H7 (cell line): ENCODE data around the gene NT5C1A. TPM values are rescaled to one million over a fixed set of nuclear protein-coding genes. Genes with fewer than 3 reads are reported as not detected.

Source experiments
- DNase-seq: peaks from one replicate; pipeline ENCODE4 v3.0.0; 2012
- H3K27me3 ChIP-seq: 2 replicates; pipeline ENCODE4 v1.6.0; 2011; ENCODE audit warnings: mild to moderate bottlenecking, low read length; ENCODE audit not compliant: control insufficient read depth, insufficient read depth
- H3K36me3 ChIP-seq: replicated peaks from 2 replicates; pipeline ENCODE4 v1.5.1; 2011; ENCODE audit warnings: low read length; ENCODE audit not compliant: control insufficient read depth, insufficient read depth
- H3K4me3 ChIP-seq: 2 replicates; pipeline ENCODE4 v1.5.1; 2011; ENCODE audit warnings: low read depth, mild to moderate bottlenecking, control low read depth, low read length, moderate library complexity; ENCODE audit not compliant: insufficient read depth
- total RNA-seq: library from RNA; depleted of rRNA; stranded (reverse); fragments of >200 nt; shearing (Covaris generic); gene quantifications from 2 replicates; pipeline ENCODE4 v1.2.3, GENCODE V29; 2014

Gene NT5C1A
- total RNA-seq, 1 experiment from 2014 or later: not detected

- H3K36me3 ChIP-seq: no peaks in the 10 kb centered on the region
- peaks cover 93% of the 10 kb centered on the region for H3K27me3 ChIP-seq
- DNase-seq: no peak
- H3K4me3 ChIP-seq: no peak overlapping the region
Measured at GRCh38 chr1:39681294-39681693, 9.4 kb upstream of the NT5C1A start.

DNA sequence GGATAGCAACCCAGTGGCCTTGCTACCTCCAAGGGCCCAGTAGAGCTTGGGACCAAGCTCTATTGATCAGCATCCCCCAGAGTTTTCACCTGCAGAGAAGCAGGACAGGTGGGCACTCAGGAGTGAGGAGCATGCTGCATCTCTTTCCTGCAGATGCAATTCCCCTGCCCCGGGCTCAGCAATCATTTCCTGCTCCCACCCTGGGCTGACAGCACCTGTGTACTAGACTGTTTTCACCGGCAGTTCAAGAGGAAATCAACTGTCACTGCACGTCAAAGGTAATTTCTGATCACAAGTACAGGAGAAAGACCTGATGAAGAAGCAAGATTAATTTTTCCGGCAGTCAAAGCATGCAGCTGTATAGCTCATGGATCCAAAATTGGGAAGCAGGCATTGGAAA is 8.8 kb upstream of the NT5C1A start:
- H3K27me3 ChIP-seq: peaks cover 93% of the 10 kb centered on the region
- no peaks in the 10 kb centered on the region for H3K36me3 ChIP-seq
- no peak overlapping the region for H3K4me3 ChIP-seq
- no peak for DNase-seq

DNA sequence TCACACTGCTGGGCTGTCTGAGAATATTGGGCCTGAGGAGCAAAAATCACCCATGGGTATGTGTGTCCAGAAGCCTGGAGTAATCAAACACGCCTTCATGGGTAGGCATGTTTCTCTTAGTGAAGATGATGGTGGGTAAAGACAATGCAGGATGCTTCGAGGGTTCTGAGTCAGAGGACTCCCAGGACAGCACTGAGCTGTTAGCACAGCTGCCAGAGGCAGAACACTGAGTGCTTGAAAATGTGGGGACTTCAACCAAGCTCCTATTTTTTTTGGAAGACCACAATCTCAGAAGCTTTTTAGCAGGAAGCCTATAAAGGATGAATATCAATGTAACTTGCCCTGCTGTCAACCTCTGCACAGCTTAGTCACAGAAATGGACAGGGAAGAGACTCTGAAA is 7.9 kb upstream of the NT5C1A start:
- H3K4me3 ChIP-seq: no peak overlapping the region
- H3K27me3 ChIP-seq: peaks cover 90% of the 10 kb centered on the region
- no peak for DNase-seq
- no peaks in the 10 kb centered on the region for H3K36me3 ChIP-seq

- Histone ChIP-seq H3K27me3 (peaks cover 89% of the 10 kb centered on the region), H3K36me3 (no peaks in the 10 kb centered on the region), H3K4me3 (no peak overlapping the region)
- DNase-seq: no peak
Measured at GRCh38 chr1:39678889-39679288, 7.0 kb upstream of the NT5C1A start.

DNA sequence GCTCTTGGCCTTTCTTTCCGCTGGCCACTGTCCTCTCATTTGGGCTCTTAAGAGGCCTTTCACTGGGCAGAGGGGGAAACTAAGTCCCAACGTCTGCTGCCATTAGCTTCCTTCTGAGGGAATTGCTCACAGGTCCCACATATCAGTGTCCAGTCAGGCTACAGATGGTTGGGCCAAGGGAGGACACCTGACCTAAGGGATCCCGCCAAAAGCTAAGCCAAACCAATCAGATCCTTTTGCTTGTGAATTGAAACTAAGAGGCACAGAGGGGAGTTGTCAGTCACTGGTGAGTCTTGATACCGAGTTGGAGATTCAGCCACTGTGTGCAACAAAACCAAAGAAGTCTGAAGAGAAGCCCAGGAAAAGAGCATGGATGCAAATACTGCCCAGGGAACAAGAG is 5.7 kb upstream of the NT5C1A start:
- DNase-seq: no peak
- Histone ChIP-seq H3K27me3 (peaks cover 89% of the 10 kb centered on the region), H3K36me3 (no peaks in the 10 kb centered on the region), H3K4me3 (no peak overlapping the region)

DNA sequence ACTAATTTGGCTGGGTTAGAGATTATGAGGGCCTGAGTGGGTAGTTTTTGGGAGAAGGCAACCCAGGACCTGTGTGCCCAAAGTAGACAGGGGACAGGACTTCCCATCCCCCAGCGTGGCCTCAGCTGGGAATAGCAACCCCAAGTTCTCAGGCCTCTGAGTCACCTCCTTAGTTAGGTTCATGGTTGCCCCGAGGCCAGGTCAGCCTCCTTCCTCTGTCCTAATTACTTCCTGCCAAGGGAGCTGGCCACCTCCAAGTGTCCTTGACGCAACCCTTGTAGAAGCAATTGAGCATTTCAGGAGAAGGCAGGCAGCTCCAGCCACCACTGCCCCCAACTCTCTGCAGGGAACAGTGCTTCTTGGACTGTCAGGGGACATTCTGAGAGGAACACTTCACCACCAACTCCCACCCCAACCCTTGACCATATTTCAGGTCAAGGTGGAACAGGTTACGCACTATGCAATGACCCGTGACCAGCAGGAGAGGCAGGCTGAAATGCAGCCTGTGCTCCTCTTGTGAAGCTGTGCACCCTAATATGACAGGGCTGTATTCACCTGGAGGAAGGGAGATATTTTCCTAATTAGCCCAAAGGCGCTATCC is 5.1 kb upstream of the NT5C1A start:
- H3K36me3 ChIP-seq: no peaks in the 10 kb centered on the region
- H3K27me3 ChIP-seq: peaks cover 89% of the 10 kb centered on the region
- DNase-seq: no peak
- H3K4me3 ChIP-seq: no peak overlapping the region

GRCh38 chr1:39675220-39675619 is 3.3 kb upstream of the NT5C1A start:
- no peak for DNase-seq
- Histone ChIP-seq H3K4me3 (no peak overlapping the region), H3K27me3 (peaks cover 89% of the 10 kb centered on the region), H3K36me3 (no peaks in the 10 kb centered on the region)

DNA sequence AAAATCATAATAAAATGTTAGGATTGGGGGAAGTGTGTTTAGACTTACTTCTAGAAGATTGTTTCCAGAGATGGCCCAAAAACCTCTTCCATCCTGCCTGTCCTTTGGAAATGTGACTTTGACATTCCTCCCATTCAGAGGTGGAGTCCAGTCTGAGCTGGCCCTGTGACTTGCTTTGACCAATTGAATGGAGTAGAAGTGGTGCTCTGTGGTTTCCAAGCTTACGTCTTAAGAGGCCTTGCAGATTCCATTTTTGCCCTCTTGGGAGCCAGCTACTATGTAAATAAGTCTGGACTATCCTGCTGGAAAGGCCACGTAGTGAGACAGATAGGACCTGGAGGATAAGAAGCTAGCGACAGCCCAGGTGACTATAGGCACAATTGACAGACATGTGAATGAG is 1.3 kb upstream of the NT5C1A start:
- H3K36me3 ChIP-seq: no peaks in the 10 kb centered on the region
- no peak overlapping the region for H3K4me3 ChIP-seq
- peaks cover 89% of the 10 kb centered on the region for H3K27me3 ChIP-seq
- no peak for DNase-seq

GRCh38 chr1:39672551-39672947 is 642 bp upstream of the NT5C1A start:
- H3K36me3 ChIP-seq: no peaks in the 10 kb centered on the region
- peak; percentile 88 for DNase-seq
- peaks cover 91% of the 10 kb centered on the region for H3K27me3 ChIP-seq
- no peak overlapping the region; the same call in 1 of the 2 replicates for H3K4me3 ChIP-seq

- no peaks in the 10 kb centered on the region for H3K36me3 ChIP-seq
- peak overlapping the region; percentile 32 for H3K4me3 ChIP-seq
- peak; percentile 83 for DNase-seq
- peaks cover 91% of the 10 kb centered on the region for H3K27me3 ChIP-seq
Measured at GRCh38 chr1:39671433-39671792, 494 bp downstream of the NT5C1A start.

- Histone ChIP-seq H3K36me3 (no peaks in the 10 kb centered on the region), H3K4me3 (no peak overlapping the region), H3K27me3 (peaks cover 95% of the 10 kb centered on the region)
- no peak for DNase-seq
Measured at GRCh38 chr1:39670689-39671088, 1.2 kb downstream of the NT5C1A start.

DNA sequence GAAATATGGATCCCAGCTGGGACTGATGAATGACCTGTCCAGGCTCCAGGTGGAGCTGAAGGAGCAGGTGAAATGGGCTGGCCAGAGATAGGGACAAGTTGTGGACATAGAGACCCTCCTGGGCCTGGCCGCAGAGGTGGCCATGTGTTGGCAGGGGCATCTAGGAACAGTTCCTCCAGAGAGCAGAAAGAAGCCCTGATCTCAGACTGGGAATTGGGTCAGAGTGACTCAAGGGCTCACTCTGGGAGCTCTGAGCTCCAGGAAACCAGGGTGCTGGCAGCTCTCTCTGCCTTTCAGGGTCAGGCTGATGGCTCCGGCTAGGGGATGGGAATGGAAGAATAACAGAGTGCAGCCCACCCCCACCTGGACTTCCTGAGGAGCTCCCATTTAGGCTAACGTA is 3.0 kb downstream of the NT5C1A start:
- no peak overlapping the region for H3K4me3 ChIP-seq
- no peaks in the 10 kb centered on the region for H3K36me3 ChIP-seq
- DNase-seq: no peak
- peaks cover 92% of the 10 kb centered on the region for H3K27me3 ChIP-seq

DNA sequence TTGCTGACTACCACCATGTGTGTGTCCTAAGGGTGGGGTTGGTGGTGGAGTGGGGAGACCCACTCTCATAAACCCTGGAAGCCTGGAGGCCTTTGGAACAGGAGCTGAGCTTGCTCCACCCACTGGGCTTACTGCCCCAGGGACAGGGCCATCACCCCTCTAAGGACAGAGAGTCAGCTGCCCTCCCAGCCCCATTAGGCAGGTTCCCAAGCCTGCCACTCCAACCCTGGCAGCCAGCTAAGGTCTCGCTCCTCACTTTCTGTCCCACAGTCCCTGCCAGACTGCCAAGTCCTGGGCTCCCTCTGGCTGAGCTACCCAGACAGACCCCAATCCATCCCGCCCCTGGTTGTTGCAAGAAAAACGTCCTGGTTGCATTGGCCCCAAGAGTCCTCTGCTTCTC is 3.8 kb downstream of the NT5C1A start:
- H3K27me3 ChIP-seq: peaks cover 87% of the 10 kb centered on the region
- no peak for DNase-seq
- H3K4me3 ChIP-seq: no peak overlapping the region

GRCh38 chr1:39666772-39667171 is 5.1 kb downstream of the NT5C1A start:
- Histone ChIP-seq H3K27me3 (peaks cover 86% of the 10 kb centered on the region), H3K36me3 (no peaks in the 10 kb centered on the region), H3K4me3 (no peak overlapping the region)
- no peak for DNase-seq

More for the DNA sequence above, 3.8 kb downstream of the NT5C1A start:
- H3K36me3 ChIP-seq: no peaks in the 10 kb centered on the region

GRCh38 chr1:39663559-39663958 is 8.3 kb downstream of the NT5C1A start:
- H3K36me3 ChIP-seq: no peaks in the 10 kb centered on the region
- peaks cover 83% of the 10 kb centered on the region for H3K27me3 ChIP-seq
- DNase-seq: peak; percentile 70

GRCh38 chr1:39662861-39663260 is 9.0 kb downstream of the NT5C1A start:
- Histone ChIP-seq H3K27me3 (peaks cover 80% of the 10 kb centered on the region), H3K36me3 (no peaks in the 10 kb centered on the region), H3K4me3 (no peak overlapping the region)
- no peak for DNase-seq

More at GRCh38 chr1:39663559-39663958, 8.3 kb downstream of the NT5C1A start:
- H3K4me3 ChIP-seq: no peak overlapping the region
